ENCODE results near the gene MYT1. TPM values are rescaled to one million over a fixed set of nuclear protein-coding genes. Genes with fewer than 3 reads are reported as not detected.

Gene MYT1
- total RNA-seq, 4 donors from 2014 or later = 0.21 TPM; not detected in 3

- no peak for DNase-seq
Observed at GRCh38 chr20:64144144-64144912, 19.9 kb upstream of the MYT1 start.

GRCh38 chr20:64145458-64146300 is 18.6 kb upstream of the MYT1 start:
- no peaks in the 10 kb centered on the region for H3K4me1 ChIP-seq
- intact Hi-C loops (cut with DNase I; ENCODE audit: low total_unique reads) = no loop called here
- no peak for DNase-seq
- TF ChIP-seq CTCF (IDR thresholded peaks at IDR 0.05) (no peak), POLR2A (IDR thresholded peaks at IDR 0.05) (no peak)
- H3K9me3 ChIP-seq = no peaks in the 10 kb centered on the region
- H3K27me3 ChIP-seq = no peaks in the 10 kb centered on the region
- H3K36me3 ChIP-seq = no peaks in the 10 kb centered on the region
- H3K27ac ChIP-seq = no peak overlapping the region
- H3K4me3 ChIP-seq = no peak overlapping the region

More at GRCh38 chr20:64144144-64144912, 19.9 kb upstream of the MYT1 start:
- intact Hi-C loops (cut with DNase I; ENCODE audit: low total_unique reads) = no loop called here
- TF ChIP-seq CTCF (IDR thresholded peaks at IDR 0.05) (no peak), POLR2A (IDR thresholded peaks at IDR 0.05) (no peak)
- H3K27ac ChIP-seq = no peak overlapping the region
- no peaks in the 10 kb centered on the region for H3K4me1 ChIP-seq
- H3K27me3 ChIP-seq = no peaks in the 10 kb centered on the region
- H3K36me3 ChIP-seq = no peaks in the 10 kb centered on the region
- no peak overlapping the region for H3K4me3 ChIP-seq
- H3K9me3 ChIP-seq = no peaks in the 10 kb centered on the region

DNA sequence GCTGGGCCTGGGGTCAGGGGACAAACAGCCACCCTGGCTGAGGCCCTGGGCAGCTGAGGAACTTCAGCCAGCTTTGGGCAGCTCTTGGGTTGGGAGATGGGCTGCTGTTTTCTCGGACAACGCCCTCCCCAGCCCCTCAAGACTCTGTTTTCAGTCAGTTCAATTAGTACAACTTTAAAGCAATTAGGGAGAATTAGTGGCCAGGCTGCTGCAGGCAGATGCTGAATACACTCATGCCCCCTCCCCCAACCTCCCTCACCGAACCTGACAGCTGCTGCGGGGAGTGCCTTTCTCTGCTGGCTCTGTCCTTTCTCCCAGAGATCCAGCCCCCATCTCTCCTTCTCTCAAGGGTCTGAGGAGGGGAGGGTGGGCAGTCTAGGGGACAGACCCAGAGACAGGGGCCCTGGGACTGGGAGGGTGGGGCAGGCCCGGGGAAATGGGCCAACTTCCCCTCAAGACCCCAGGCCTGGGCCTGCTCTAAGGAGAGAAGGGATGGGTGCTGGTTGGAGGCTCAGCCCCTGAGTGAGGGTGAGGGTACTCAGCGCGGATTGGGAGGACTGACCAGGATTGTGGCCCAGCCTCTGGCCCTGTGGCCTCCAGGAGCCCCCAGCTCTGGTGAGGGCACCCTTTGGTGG is 17.8 kb upstream of the MYT1 start:
- Histone ChIP-seq H3K9me3 (no peaks in the 10 kb centered on the region), H3K4me1 (no peaks in the 10 kb centered on the region), H3K27me3 (no peaks in the 10 kb centered on the region), H3K36me3 (no peaks in the 10 kb centered on the region), H3K4me3 (no peak overlapping the region), H3K27ac (no peak overlapping the region)
- TF ChIP-seq CTCF (IDR thresholded peaks at IDR 0.05) = no peak
- no peak for TF ChIP-seq POLR2A (IDR thresholded peaks at IDR 0.05)
- DNase-seq = no peak
- intact Hi-C loops (cut with DNase I; ENCODE audit: low total_unique reads) = no loop called here

DNA sequence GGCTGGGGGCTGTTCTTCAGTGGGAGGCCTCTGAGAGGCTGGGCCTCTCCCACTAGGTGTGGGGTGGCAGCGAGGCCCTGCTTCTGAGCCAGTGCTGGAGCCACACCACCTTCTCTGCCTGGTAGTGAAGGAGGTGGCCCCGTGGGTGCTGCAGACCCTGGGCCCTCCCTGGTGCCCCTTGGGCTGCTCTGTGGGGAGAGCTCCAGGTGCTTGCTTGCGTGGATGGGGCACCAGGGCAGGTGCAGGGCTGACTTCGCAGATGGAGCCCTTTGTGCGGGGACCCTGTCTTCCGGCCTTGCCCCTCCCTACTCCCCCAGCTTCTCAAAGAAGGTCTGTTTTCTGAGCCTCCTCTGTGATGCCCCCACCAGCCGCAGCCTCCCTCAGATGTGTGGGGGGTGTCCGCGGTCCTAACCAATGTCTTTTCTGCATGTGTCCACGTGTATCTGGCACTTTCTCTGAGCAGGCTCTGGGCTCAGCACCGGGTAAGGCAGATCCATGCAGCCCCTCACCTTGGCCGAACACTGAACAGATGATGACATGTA is 17.2 kb upstream of the MYT1 start:
- intact Hi-C loops (cut with DNase I; ENCODE audit: low total_unique reads) = no loop called here
- Histone ChIP-seq H3K36me3 (no peaks in the 10 kb centered on the region), H3K27ac (no peak overlapping the region), H3K9me3 (no peaks in the 10 kb centered on the region), H3K27me3 (no peaks in the 10 kb centered on the region), H3K4me3 (no peak overlapping the region), H3K4me1 (no peaks in the 10 kb centered on the region)
- no peak for DNase-seq
- TF ChIP-seq CTCF (IDR thresholded peaks at IDR 0.05) = no peak
- TF ChIP-seq POLR2A (IDR thresholded peaks at IDR 0.05) = no peak

All from uterus (tissue), 4 donors.